GM19395 (cell line): ENCODE results near the gene AUTS2.
"Not testable (repeated sequence)": the region's sequence is repeated elsewhere in the genome, so short reads cannot be mapped to it uniquely, and the experiment has no call there.

Experiments
- ATAC-seq: cut with Tn5 transposase; IDR thresholded peaks from one replicate; pipeline ENCODE4 v1.9.1; 2021; ENCODE audit warnings: mild to moderate bottlenecking, moderate library complexity; ENCODE audit not compliant: unreplicated experiment

AUTS2 gene

DNA sequence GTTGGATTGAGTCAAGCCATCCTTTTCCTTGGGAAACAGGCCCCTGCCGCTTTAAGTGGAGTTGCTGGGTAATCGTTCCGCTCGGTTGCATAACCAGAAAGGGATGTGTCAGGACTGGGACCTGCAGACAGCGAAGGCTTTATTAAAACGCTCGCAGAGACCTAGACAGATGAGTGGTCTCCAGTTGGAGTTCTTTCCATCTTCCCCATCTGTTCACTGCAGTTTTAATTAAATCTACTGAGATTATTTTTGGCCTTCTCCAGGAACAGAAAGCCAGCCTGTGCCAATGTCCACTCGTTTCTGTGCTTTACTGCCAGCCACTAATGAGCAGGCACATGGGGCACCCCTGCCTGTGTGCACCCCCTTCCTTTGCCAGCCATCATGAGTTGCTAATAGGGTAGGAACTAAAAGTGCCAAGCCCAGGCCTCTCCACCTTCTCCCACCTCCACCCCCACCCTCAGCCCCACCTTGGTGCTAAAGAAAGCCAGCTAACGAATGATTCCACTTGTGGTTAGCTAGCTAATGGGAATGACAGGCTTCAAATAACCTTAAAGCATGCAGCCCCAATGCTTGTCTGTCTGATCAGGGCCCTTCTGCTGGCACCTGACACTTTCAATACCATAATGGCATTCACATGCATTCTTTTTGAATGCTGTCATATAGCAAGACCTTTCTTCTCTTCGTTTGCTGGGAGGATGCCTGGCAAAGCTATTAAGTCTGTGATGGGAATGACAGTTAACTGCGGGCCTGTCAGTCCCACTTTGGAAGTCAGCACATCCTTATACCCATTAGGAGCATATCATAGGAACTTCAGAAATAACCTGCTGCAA, 976.9 kb downstream of the AUTS2 start:
- no peak for ATAC-seq

DNA sequence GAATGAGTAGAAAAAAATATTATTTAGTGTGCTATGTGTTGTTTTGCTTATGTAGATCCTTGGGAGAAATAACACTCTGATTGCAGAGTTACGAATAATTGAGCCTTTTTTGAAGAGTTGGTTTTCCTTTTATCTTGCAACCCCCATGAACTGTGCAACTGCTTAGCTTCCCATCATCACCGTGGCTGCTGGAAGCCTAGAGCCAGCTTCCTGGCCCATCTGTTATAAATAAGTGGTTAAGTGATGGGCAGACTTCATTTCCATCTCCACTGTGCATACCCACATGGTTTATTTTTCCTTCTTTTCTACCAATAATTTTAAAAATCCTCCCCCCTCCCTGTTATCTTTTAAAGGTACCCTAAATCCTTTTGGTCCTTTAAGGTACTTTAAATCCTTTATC, 978.8 kb downstream of the AUTS2 start:
- ATAC-seq: no peak

DNA sequence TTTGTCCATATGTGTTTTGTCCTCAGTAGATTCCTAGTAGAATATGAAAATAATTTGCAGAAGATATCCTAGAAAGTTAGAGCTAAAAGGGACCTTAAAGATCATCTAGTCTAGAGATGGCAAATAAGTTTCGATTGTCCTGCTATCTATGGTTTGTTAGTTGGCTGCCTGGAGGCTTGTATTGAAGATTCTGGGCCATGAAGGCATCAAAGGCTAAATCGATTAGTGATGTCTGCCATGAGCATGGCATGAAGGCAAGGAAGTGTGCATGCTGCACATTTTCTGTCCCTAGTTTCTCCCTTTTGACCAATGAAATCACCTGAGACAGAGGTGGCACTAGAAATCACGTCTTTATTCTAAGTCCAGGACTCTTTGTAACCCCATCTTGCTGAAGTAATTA, 979.9 kb downstream of the AUTS2 start:
- no peak for ATAC-seq

DNA sequence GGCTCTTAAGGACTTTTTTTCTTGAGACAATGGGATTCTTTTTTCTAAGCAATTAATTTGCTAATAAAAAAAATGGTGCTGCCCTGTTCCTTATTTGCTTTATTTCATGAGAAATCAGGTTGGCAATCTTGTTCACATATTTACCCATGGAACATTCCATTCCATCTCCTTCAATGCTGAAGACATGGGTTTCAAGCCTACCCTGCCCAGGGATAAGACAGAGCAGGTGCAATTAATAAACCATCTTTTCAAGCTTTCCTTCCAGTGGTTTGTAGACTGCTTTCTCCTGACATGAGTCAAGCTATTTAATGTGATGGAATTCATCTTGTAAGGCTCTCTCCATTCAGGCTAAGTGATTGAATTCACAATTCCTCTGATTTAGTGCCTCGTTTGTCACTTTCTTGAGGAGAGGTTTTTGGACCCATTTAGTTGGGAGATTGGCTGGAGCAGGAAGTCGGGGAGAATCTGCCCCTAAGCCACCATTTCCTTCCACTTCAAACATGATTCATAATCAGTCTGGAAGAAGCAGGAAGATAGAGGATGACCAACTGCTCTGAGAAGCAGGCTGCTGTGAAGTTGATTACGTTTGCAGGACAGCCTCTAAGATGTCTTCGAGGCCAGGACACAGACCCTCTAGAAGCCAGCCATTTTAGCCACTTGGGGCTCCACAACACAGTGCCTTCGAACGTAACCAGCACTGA, 981.3 kb downstream of the AUTS2 start:
- no peak for ATAC-seq

DNA sequence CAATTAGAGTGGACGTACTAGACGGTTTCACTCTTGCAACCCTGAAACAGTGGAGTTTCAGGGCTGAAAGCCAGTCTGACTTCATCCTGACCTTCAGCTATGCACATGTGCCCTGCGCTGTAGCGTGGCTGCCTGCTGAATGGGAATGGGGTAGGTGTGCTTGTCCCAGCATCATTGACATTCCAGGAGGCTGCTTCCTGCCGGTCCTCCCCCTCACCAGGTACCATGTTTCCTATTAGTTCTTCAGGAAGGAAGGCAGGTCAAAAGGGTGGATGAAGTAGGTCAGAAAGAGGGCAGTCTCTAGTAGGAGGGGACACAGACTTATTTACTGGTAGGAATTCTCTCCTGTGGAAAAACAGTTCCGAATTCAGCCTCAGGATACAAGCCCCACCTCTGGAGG, 981.9 kb downstream of the AUTS2 start:
- ATAC-seq: no peak

DNA sequence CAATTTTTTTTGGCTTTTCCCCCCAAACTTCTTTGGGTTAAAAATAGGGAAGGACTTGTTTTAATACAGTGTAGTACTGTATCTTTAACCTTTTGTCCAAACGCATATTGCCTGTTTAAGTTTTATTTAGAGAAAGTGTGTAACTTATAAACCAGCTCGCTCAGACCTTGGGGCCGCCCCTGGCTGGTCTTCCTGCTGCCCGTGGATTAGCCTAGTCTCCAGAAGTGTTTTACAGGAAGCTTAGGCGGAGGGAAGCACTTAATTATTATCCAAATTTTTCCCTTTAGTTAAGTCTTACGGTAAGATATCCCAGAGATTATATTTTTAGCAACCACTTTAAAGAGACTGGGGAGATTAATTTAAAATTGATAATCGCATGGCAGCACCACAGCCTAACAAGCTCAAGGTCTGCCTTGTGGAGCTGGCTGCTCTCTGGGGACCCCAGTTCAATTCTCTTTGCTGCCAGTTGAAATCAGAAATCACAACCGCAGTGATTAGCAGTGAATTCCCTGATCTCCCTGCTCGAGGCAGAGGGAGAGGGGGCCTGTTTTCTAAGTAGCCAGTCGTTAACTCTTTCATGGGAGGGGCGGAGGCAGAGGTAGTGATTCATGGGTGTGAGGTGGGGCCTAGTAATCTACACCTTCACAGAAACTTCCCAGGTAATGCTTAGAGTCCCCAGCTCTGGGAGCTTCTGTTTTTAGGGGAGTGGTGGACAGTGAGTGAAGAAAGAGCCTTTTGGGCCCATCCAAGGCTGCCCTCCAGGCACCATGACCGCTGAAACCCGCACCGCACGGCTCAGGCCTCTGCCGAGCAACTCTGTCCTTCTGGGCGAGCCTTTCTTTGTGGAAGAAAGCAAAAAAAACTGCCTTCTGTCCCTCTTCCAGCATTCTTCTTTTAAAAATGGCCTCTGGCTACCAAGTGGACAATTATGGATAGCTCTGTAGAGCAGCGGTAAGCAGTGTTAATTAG, 984.9 kb downstream of the AUTS2 start:
- no peak for ATAC-seq

DNA sequence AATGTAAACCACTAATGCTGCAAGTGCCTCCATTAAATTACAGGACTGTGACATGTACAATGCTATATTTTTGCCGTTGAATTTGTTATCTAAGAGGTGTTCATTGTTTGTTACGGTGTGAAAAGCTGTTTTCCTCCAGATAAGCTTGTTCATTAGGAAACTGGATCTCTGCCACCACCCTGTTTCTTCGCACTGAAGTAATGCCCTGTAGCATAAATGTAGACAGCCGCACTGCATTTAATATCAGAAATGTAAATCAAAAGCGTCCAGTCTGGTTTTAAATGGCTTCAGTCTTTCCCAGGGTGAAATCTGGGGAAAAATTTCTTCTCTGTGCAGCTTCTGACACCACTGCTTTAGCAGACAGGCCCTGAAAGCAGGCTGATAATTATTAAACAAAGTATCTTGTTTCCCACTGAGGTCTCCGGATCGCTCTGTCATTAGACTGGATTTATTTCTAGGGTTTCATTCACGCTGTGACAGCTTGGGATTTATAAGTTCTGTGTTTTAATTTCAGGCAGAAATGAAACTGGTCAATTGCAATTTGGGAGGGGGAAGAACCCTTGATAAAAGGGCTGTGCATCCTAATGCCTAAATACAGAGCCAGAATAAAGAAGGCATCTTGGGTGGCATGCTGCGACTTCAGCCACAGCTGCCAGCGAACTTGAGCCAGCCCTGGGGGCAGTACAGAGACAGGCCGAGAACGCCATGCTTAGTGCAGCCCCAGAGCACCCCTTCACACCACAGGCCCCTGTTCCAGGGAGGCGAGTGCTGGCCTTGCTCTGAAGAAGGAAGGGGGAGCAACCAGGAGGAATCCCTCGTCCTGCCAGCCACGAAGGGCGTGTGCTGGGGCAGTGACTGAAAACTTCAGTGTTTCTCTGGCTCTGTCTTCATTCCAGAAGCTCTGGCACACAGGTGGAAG, 985.9 kb downstream of the AUTS2 start:
- ATAC-seq: no peak

DNA sequence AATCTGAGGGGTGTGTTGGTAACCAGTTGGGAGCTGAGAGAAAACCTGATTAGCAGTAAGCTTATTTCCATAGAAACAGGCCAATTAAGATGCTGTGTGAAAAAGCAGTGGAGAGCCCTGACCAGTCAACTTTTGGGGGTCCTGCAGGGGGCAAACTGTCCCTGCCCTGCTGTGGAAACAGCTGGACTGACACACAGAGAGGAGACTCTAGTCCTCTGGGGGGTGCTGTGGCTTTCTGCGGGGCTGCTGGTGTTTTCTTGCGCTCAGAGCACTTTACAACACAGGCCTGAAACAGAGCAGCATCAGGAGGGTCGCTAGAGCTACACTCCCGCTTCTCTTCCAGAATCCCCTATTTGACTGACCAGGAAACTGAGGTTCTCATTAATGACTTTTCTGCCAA, 986.8 kb downstream of the AUTS2 start:
- no peak for ATAC-seq

DNA sequence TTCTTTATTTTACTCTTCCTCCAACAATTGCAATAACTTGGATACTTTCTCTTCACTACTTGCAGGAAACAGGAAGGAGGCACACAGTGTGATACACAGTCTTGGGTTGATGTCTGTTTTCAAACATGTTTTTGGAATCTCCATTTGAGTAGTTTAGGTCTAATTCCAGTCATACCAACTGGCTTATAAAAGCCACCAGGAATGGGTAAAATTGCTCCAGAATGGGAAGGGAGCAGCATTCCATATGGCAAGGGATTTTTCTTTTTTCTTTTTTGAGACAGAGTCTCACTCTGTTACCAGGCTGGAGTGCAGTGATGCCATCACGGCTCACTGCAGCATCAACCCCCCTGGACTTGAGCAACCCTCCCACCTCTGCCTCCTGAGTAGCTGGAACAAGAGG, 988.5 kb downstream of the AUTS2 start:
- no peak for ATAC-seq

DNA sequence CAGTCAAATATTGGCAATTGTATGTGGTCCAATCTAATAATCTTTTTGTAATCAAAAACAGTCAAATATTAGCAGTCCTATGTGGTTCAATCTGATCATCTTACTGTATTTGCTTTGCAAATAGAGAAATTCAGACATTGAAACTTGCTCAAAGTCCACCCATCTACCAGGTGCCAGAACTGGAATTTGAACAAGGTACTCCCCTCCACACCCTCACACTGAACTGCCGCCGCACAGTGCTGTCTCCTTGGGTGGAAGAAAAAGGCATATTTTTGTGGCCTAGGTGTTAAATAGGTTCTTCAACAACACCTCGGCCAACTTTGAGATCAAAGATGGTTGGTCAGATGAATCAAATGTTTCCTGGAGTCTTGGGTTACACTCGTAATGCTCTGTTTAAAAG, 989.5 kb downstream of the AUTS2 start:
- no peak for ATAC-seq

DNA sequence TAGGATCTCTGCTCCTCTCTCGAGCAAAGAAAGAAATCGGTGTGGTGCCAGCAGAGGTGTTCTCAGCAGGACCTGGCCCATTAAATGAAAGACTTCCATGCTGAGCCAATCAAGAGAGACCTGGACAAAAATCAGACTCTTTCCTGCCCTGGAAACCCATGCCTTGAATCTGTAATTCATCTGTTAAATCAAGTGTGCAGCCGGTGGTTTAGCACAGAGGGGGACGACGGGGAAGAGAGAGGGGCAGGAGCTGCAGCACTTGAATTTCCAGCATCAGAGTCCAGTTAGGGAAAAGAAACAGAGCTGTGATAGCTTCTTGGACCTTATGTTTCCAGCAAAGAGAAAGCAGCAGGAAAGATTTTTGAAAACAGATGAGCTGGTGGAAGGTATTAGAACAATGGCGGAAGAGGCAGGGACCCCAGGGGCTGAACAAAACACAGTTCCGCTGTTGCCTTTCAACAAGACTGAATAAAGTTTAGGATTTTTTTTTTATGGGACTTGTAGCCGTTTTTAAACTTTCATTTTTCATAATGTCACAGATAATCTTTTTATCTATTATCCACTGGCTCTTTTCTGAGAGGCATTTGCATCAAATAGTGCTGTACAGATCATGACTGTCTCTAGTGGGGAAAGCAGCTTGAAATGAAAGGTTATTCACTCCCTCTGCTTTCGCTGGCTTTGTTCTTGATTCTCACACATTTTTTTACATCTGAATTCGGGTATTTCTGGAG, 990.1 kb downstream of the AUTS2 start:
- ATAC-seq: no peak

DNA sequence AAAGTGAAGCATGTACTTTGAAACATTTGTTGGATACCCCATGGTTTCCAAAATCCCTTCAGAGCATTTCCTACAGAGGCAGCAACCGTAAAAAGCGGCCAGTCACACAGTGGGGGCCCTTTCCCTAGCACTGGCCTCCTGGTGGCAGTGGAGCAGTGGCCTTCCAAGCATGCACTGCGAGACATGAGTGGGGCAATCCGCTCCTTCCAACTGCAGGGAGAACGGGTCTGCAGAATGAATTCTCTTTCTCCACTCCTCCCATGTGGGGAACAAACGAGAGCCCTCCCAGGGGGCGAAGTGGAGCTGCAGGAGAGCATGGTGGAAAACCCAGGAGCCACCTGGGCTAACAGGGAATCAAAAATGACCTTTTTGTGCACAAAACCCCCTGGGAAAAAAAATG, 990.7 kb downstream of the AUTS2 start:
- ATAC-seq: no peak

DNA sequence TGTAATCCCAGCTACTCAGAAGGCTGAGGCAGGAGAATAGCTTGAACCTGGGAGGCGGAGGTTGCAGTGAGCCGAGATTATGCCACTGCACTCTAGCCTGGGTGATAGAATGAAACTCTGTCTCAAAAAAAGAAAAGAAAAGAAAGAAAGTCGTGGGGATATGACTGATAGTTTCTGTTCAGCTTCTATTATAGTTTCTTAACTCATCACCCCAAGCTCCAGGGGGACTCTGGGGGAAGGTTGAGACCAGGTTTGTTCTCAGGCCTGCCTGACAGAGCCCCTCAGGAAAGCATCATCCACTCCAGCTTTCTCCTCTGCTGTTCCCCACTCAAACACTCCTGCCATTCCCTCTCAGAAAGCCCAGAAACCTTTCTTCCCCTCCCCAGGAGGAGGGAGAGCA, 991.3 kb downstream of the AUTS2 start:
- no peak for ATAC-seq

DNA sequence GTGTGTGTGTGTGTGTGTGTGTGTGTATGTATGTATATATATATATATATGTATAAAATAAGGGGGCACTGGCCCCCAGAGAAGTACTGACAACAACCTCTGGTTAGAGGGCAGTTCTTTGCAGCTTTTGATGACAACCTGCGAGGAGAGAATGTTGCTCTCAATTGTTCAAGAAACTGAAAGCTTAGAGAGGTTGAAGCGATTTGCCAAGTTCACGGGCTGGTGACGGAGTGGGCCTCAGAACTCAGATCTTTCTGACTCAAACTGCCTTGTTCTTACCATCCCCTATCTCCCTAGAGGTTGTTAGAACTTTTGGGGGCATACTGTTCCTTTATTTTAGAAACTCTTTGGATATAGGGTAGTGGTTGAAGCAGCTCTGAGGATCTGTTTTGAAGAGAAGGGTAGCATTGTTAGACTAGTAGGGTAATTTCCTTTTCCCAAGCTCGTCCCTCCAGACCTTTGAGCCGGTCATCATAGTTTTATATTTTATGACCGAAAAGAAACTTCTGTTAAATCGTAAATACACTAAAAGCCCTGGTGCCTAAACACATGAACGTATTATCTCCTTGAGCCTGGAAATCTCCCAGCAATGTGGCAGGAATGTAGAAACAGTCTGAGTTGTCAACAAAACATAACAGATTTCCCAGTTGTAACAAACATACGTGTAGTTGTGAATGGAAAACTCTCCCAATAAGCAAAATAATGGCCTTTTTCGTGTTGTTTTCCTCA, 992.0 kb downstream of the AUTS2 start:
- ATAC-seq: no peak

DNA sequence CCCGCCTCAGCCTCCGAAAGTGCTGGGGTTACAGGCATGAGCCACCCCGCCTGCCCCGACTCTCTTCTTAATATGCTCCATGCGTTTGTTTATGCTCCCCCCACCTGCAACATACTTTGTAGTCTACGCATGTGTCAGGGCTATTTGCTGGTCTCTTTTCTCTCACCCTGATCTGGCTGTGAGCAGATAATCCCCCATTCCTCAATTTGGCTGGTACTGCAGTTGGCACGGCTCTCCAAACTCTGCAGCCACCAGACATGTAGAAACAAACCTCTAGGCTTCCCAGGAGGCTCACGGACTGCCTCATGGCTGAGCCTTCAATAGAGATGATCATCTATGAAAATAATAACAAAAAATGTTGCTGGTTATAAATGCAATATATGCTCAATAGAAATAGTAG, 993.4 kb downstream of the AUTS2 start:
- ATAC-seq: no peak

DNA sequence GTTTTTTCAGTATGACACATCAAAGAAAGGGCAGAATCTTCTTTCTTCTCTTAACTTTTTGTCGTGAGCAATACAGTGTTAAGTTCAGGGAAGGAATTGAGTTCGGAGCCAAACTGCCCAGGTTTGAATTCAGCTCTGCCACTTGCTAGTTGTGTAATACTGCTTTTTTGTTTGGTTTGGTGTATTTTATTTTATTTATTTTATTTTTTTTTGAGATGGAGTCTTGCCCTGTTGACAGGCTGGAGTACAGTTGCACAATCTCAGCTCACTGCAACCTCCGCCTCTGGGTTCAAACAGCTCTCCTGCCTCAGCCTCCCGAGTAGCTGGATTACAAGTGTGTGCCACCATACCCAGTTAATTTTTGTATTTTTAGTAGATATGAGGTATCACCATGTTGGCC, 993.9 kb downstream of the AUTS2 start:
- ATAC-seq: no peak

DNA sequence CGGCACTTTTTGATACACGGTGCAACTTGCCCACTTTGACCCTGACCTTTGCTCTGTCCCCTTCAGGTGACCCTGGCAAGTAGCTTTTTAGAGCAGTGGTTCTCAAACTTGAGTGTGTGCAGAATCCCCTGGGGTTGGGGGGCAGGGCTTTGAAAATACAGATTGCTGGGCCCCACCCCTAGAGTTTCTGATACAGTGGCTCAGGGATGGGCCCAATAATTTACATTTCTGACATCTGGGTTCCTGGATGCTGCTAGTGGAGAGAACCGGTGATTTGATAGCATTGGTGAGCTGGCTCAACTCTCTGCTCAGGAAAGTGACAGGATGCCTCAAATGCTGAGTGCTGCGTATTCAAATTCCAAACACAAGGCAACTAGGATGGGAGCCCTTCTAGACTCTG, 995.9 kb downstream of the AUTS2 start:
- ATAC-seq: no peak

DNA sequence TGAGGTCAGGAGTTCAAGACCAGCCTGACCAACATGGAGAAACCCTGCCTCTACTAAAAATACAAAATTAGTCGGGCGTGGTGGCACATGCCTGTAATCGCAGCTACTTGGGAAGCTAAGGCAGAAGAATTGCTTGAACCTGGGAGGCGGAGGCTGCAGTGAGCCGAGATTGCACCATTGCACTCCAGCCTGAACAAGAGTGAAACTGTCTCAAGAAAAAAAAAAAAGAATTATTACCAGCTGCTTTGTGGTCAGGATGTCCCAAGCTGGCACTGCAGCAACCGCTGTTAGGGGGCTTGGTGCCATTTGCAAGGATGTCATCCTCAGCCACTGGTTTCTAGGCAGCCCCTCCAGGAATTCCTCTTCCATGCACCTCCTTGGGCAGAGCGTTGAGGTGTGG, 996.6 kb downstream of the AUTS2 start:
- ATAC-seq: not testable (repeated sequence)

DNA sequence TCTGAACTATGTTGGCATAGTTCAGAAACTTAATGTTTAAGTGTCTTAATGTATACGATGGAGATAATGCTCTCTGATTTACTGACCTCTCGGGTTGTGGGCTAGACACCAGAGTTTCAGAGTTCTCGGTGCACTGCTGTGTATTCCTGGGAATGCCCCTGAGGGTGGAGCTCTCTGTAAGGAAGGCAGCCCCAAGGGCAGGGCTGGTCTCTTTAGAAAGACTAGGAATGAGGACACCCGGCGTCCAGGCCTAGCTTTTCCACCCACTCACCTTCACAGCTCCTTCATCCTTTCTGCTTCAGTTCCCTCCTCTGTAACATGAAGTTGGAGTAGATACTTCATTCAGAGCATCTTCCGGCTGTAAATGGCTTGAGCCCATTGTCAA, 997.1 kb downstream of the AUTS2 start:
- no peak for ATAC-seq
